HFF-Myc (cell line): ENCODE measurements around the gene TGM3.

Source experiments
- DNase-seq: peaks from one replicate; pipeline ENCODE4 v3.0.0-alpha.2; 2011; ENCODE audit warnings: low read depth; ENCODE audit errors: extremely low read depth
- H3K4me3 ChIP-seq: replicated peaks from 2 replicates; pipeline ENCODE4 v1.5.1; 2011; ENCODE audit warnings: low read depth, mild to moderate bottlenecking, control low read depth, low read length
- CTCF ChIP-seq: IDR thresholded peaks from 2 replicates; pipeline ENCODE4 v1.5.1; 2012; ENCODE audit warnings: mild to moderate bottlenecking, low read depth, low read length, control low read depth; ENCODE audit errors: missing control alignments

The TGM3 gene

GRCh38 chr20:2295886-2296515 is at the start of gene TGM3:
Gene TGM3 (plus strand): TSS chr20:2296001. CDS start chr20:2296064, 63 bp downstream.
- TF ChIP-seq CTCF: no peak
- no peak for DNase-seq
- H3K4me3 ChIP-seq: no peak within 1 kb of the TSS

GRCh38 chr20:2246069-2246491 is 49.7 kb upstream of the TGM3 start:
- DNase-seq: no peak
- H3K4me3 ChIP-seq: no peak overlapping the region
- TF ChIP-seq CTCF: no peak

GRCh38 chr20:2248837-2249236 is 47.0 kb upstream of the TGM3 start:
- TF ChIP-seq CTCF: no peak
- H3K4me3 ChIP-seq: no peak overlapping the region
- no peak for DNase-seq

- no peak for TF ChIP-seq CTCF
- no peak for DNase-seq
- no peak overlapping the region for H3K4me3 ChIP-seq
These were observed 45.9 kb upstream of the TGM3 start for GRCh38 chr20:2249935-2250334.

GRCh38 chr20:2252419-2252997 is 43.3 kb upstream of the TGM3 start:
- TF ChIP-seq CTCF: no peak
- DNase-seq: no peak
- H3K4me3 ChIP-seq: no peak overlapping the region

GRCh38 chr20:2253256-2253655 is 42.5 kb upstream of the TGM3 start:
- no peak overlapping the region for H3K4me3 ChIP-seq
- no peak for DNase-seq
- no peak for TF ChIP-seq CTCF
